Urothelium cell line (cell line): Measurements from ENCODE around the gene ATP6V1C2.
"Not testable (repeated sequence)": the region's sequence is repeated elsewhere in the genome, so short reads cannot be mapped to it uniquely, and the experiment has no call there.

Experiments used
- DNase-seq: peaks from one replicate; pipeline ENCODE4 v3.0.0; 2011; ENCODE audit warnings: low spot score, mixed read lengths
- FAIRE-seq: peaks from 2 replicates; lab custom pipeline; 2011; peaks lifted over from hg19 to GRCh38; lab: Jason Lieb, UNC

ATP6V1C2 gene

GRCh38 chr2:10765461-10765860 lies 44.0 kb downstream of the ATP6V1C2 start:
- FAIRE-seq (no peak), DNase-seq (no peak)

- no peak for FAIRE-seq
- DNase-seq: no peak
These were observed 44.5 kb downstream of the ATP6V1C2 start for GRCh38 chr2:10765914-10766313.

- FAIRE-seq: no peak
These were observed 46.7 kb downstream of the ATP6V1C2 start for GRCh38 chr2:10768063-10768507.

GRCh38 chr2:10770956-10771750 lies 49.7 kb downstream of the ATP6V1C2 start:
- FAIRE-seq: no peak
- no peak for DNase-seq

More at GRCh38 chr2:10768063-10768507, 46.7 kb downstream of the ATP6V1C2 start:
- no peak for DNase-seq

GRCh38 chr2:10771786-10772185 lies 50.4 kb downstream of the ATP6V1C2 start:
- FAIRE-seq (no peak), DNase-seq (no peak)

- FAIRE-seq: no peak
- no peak for DNase-seq
These were observed 50.9 kb downstream of the ATP6V1C2 start for GRCh38 chr2:10772201-10772867.

- DNase-seq: no peak
- FAIRE-seq: no peak
These were observed 51.4 kb downstream of the ATP6V1C2 start for GRCh38 chr2:10772868-10773215.

- DNase-seq: no peak
- no peak for FAIRE-seq
These were observed 52.5 kb downstream of the ATP6V1C2 start for GRCh38 chr2:10773821-10774341.

- DNase-seq (no peak), FAIRE-seq (no peak)
These were observed 53.0 kb downstream of the ATP6V1C2 start for GRCh38 chr2:10774394-10774793.

GRCh38 chr2:10775021-10775780 lies 53.8 kb downstream of the ATP6V1C2 start:
- DNase-seq (no peak), FAIRE-seq (no peak)

GRCh38 chr2:10775831-10776230 lies 54.4 kb downstream of the ATP6V1C2 start:
- DNase-seq (no peak), FAIRE-seq (no peak)

GRCh38 chr2:10776231-10776977 lies 55.0 kb downstream of the ATP6V1C2 start:
- no peak for DNase-seq
- FAIRE-seq: no peak

GRCh38 chr2:10777111-10777841 lies 55.8 kb downstream of the ATP6V1C2 start:
- no peak for DNase-seq
- no peak for FAIRE-seq

GRCh38 chr2:10777842-10778723 lies 56.7 kb downstream of the ATP6V1C2 start:
- no peak for FAIRE-seq
- no peak for DNase-seq

- no peak for FAIRE-seq
- DNase-seq: no peak
These were observed 57.3 kb downstream of the ATP6V1C2 start for GRCh38 chr2:10778724-10779115.

GRCh38 chr2:10779776-10780490 lies 58.5 kb downstream of the ATP6V1C2 start:
- DNase-seq (no peak), FAIRE-seq (no peak)

GRCh38 chr2:10780491-10780820 lies 59.0 kb downstream of the ATP6V1C2 start:
- DNase-seq (no peak), FAIRE-seq (no peak)

GRCh38 chr2:10780821-10781220 lies 59.4 kb downstream of the ATP6V1C2 start:
- FAIRE-seq, DNase-seq: not testable (repeated sequence)
